Measurements from ENCODE around the gene DDX1.
"Not testable (repeated sequence)": the region's sequence is repeated elsewhere in the genome, so short reads cannot be mapped to it uniquely, and the experiment has no call there.

DDX1 gene

GRCh38 chr2:15619076-15619475, 27.4 kb downstream of the DDX1 start:
- no peak for TF ChIP-seq ZFX (IDR thresholded peaks at IDR 0.05; ENCODE audit: borderline replicate concordance)
- TF ChIP-seq CTCF (IDR thresholded peaks at IDR 0.05): no peak
- H3K27ac ChIP-seq: no peak overlapping the region

GRCh38 chr2:15619510-15619909, 27.8 kb downstream of the DDX1 start:
- TF ChIP-seq ZFX (IDR thresholded peaks at IDR 0.05; ENCODE audit: borderline replicate concordance): no peak
- no peak for TF ChIP-seq CTCF (IDR thresholded peaks at IDR 0.05)
- H3K27ac ChIP-seq: no peak overlapping the region

- TF ChIP-seq ZFX (IDR thresholded peaks at IDR 0.05; ENCODE audit: borderline replicate concordance) (no peak), CTCF (IDR thresholded peaks at IDR 0.05) (no peak)
- H3K27ac ChIP-seq: no peak overlapping the region
Observed at GRCh38 chr2:15619938-15620337, 28.3 kb downstream of the DDX1 start.

GRCh38 chr2:15620340-15620739, 28.7 kb downstream of the DDX1 start:
- no peak for TF ChIP-seq CTCF (IDR thresholded peaks at IDR 0.05)
- TF ChIP-seq ZFX (IDR thresholded peaks at IDR 0.05; ENCODE audit: borderline replicate concordance): no peak
- H3K27ac ChIP-seq: no peak overlapping the region

- TF ChIP-seq ZFX (IDR thresholded peaks at IDR 0.05; ENCODE audit: borderline replicate concordance) (no peak), CTCF (IDR thresholded peaks at IDR 0.05) (no peak)
- H3K27ac ChIP-seq: no peak overlapping the region
Observed at GRCh38 chr2:15620857-15621471, 29.3 kb downstream of the DDX1 start.

GRCh38 chr2:15621472-15621870, 29.8 kb downstream of the DDX1 start:
- not testable (repeated sequence) for H3K27ac ChIP-seq

- TF ChIP-seq ZFX (IDR thresholded peaks at IDR 0.05; ENCODE audit: borderline replicate concordance) (no peak), CTCF (IDR thresholded peaks at IDR 0.05) (no peak)
- H3K27ac ChIP-seq: no peak overlapping the region
Observed at GRCh38 chr2:15622214-15622613, 30.5 kb downstream of the DDX1 start.
